PC-3 (cell line): ENCODE data around the gene PIEZO1.

Source experiments
- EZH2 ChIP-seq: fragments of 300-600 bp; sonication (generic); IDR thresholded peaks from one replicate; pipeline ENCODE4 v1.6.1; 2017; ENCODE audit warnings: antibody characterized with exemption, mild to moderate bottlenecking, low read length; ENCODE audit not compliant: unreplicated experiment
- EZH2phosphoT487 ChIP-seq: fragments of 300-600 bp; sonication (generic); IDR thresholded peaks from 2 replicates; pipeline ENCODE4 v1.6.1; 2018; ENCODE audit warnings: mild to moderate bottlenecking, antibody characterized with exemption, low read length, borderline replicate concordance
- TF ChIP-seq, protein P1 (sequence below): fragments of 300-600 bp; sonication (generic); conservative IDR thresholded peaks from 2 replicates; pipeline ENCODE4 v1.5.1; 2017; ENCODE audit warnings: antibody characterized with exemption, low read depth, mild to moderate bottlenecking, low read length

GRCh38 chr16:88805887-88806393 lies 20.9 kb upstream of the PIEZO1 start:
- TF ChIP-seq EZH2 (no peak), EZH2phosphoT487 (no peak)
- TF ChIP-seq, protein P1, sequence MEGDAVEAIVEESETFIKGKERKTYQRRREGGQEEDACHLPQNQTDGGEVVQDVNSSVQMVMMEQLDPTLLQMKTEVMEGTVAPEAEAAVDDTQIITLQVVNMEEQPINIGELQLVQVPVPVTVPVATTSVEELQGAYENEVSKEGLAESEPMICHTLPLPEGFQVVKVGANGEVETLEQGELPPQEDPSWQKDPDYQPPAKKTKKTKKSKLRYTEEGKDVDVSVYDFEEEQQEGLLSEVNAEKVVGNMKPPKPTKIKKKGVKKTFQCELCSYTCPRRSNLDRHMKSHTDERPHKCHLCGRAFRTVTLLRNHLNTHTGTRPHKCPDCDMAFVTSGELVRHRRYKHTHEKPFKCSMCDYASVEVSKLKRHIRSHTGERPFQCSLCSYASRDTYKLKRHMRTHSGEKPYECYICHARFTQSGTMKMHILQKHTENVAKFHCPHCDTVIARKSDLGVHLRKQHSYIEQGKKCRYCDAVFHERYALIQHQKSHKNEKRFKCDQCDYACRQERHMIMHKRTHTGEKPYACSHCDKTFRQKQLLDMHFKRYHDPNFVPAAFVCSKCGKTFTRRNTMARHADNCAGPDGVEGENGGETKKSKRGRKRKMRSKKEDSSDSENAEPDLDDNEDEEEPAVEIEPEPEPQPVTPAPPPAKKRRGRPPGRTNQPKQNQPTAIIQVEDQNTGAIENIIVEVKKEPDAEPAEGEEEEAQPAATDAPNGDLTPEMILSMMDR, result no peak
